ENCODE results near the gene MYLK.
A peak's percentile ranks its signal among the peaks of the same experiment; 100 is the strongest.

MYLK gene

GRCh38 chr3:123802007-123802625, 82.0 kb downstream of the MYLK start:
- CTCF ChIA-PET = no interaction called here
- TF ChIP-seq CTCF (IDR thresholded peaks at IDR 0.05; ENCODE audit: insufficient read depth, low read length, missing control alignments) = no peak
- DNase-seq (ENCODE audit: low read depth, low spot score) = no peak
- POLR2A ChIA-PET = no interaction called here
- no peak overlapping the region for H3K4me3 ChIP-seq (ENCODE audit: low read depth, low read length)

- ChIA-PET CTCF (interaction anchor here (1.0 to 1.3 kb wide), 2 partner anchors 12 to 149 kb away, joined by 4 to 5 read pairs; no protein-coding TSS in a partner anchor), POLR2A (no interaction called here)
- DNase-seq (ENCODE audit: low read depth, low spot score) = no peak
- H3K4me3 ChIP-seq (ENCODE audit: low read depth, low read length) = no peak overlapping the region
- no peak for TF ChIP-seq CTCF (IDR thresholded peaks at IDR 0.05; ENCODE audit: insufficient read depth, low read length, missing control alignments)
These were observed 82.7 kb downstream of the MYLK start for GRCh38 chr3:123801474-123801873.

- DNase-seq (ENCODE audit: low read depth, low spot score) = no peak
- ChIA-PET CTCF (interaction anchor here (1.0 to 1.3 kb wide), 7 partner anchors 9 to 148 kb away, joined by 3 to 5 read pairs (median 3); no protein-coding TSS in a partner anchor), POLR2A (interaction anchor here (1.0 to 1.6 kb wide), 3 partner anchors 9 to 27 kb away, joined by 3 to 7 read pairs (median 4); no protein-coding TSS in a partner anchor)
- no peak for TF ChIP-seq CTCF (IDR thresholded peaks at IDR 0.05; ENCODE audit: insufficient read depth, low read length, missing control alignments)
- no peak overlapping the region for H3K4me3 ChIP-seq (ENCODE audit: low read depth, low read length)
These were observed 83.8 kb downstream of the MYLK start for GRCh38 chr3:123800362-123800682.

GRCh38 chr3:123799544-123800361, 84.4 kb downstream of the MYLK start:
- no peak for DNase-seq (ENCODE audit: low read depth, low spot score)
- ChIA-PET POLR2A (interaction anchor here (1.0 to 1.6 kb wide), 3 partner anchors 10 to 26 kb away, joined by 3 to 7 read pairs (median 4); no protein-coding TSS in a partner anchor), CTCF (interaction anchor here (0.7 to 1.4 kb wide), 7 partner anchors 8 to 158 kb away, joined by 3 to 4 read pairs (median 3); no protein-coding TSS in a partner anchor)
- H3K4me3 ChIP-seq (ENCODE audit: low read depth, low read length) = peak overlapping the region; percentile 16
- no peak for TF ChIP-seq CTCF (IDR thresholded peaks at IDR 0.05; ENCODE audit: insufficient read depth, low read length, missing control alignments)

GRCh38 chr3:123798550-123798949, 85.6 kb downstream of the MYLK start:
- CTCF ChIA-PET = interaction anchor here (1.4 kb wide), 1 partner anchor 156 kb away, joined by 4 read pairs; no protein-coding TSS in a partner anchor
- H3K4me3 ChIP-seq (ENCODE audit: low read depth, low read length) = no peak overlapping the region
- DNase-seq (ENCODE audit: low read depth, low spot score) = no peak
- POLR2A ChIA-PET = no interaction called here
- TF ChIP-seq CTCF (IDR thresholded peaks at IDR 0.05; ENCODE audit: insufficient read depth, low read length, missing control alignments) = no peak

All from AG04449 (cell line).